CD14-positive monocyte (primary cell): ENCODE data around the gene SEC61G. TPM values are rescaled to one million over a fixed set of nuclear protein-coding genes. Genes with fewer than 3 reads are reported as not detected.

Experiments used
- DNase-seq, 3 donors: peaks; one replicate each; pipeline ENCODE4 v3.0.0-alpha.2; 2011 to 2022
- H2AFZ ChIP-seq: 2 replicates; pipeline ENCODE4 v1.6.0; 2012; ENCODE audit warnings: mild to moderate bottlenecking, low read depth, low read length, inconsistent platforms; ENCODE audit not compliant: insufficient read depth, poor library complexity, severe bottlenecking
- H3K27ac ChIP-seq, 2 donors: 1 replicate in 1 of 2; 2 replicates in 1 of 2; pipeline ENCODE4 v1.5.1; 2012 to 2013; ENCODE audit warnings: low read length in 2 of 2, control low read depth in 1 of 2, inconsistent platforms in 1 of 2, low read depth in 1 of 2, mild to moderate bottlenecking in 1 of 2
- H3K27me3 ChIP-seq, 2 donors: one replicate each; pipeline versions ENCODE4 v1.6.0 to v1.6.1; 2011 to 2013; ENCODE audit warnings: low read length in 2 of 2; ENCODE audit not compliant: control insufficient read depth in 2 of 2, insufficient read depth in 2 of 2
- H3K36me3 ChIP-seq, 2 donors: replicated peaks in 1 of 2; 1 replicate in 1 of 2; 2 replicates in 1 of 2; pipeline versions ENCODE4 v1.5.1 to v1.6.1; 2012 to 2013; ENCODE audit warnings: low read length in 2 of 2, control low read depth in 1 of 2, inconsistent platforms in 1 of 2, mild to moderate bottlenecking in 1 of 2; ENCODE audit not compliant: insufficient read depth in 2 of 2, control insufficient read depth in 1 of 2
- H3K4me1 ChIP-seq, 2 donors: 1 replicate in 1 of 2; 2 replicates in 1 of 2; pipeline versions ENCODE4 v1.5.1 to v1.6.1; 2012 to 2013; ENCODE audit warnings: low read length in 2 of 2, control low read depth in 1 of 2, inconsistent platforms in 1 of 2, mild to moderate bottlenecking in 1 of 2, moderate library complexity in 1 of 2; ENCODE audit not compliant: insufficient read depth in 2 of 2, control insufficient read depth in 1 of 2
- H3K4me2 ChIP-seq: replicated peaks from 2 replicates; pipeline ENCODE3; 2012; ENCODE audit warnings: low read length, moderate library complexity, mild to moderate bottlenecking; ENCODE audit not compliant: poor library complexity, severe bottlenecking; ENCODE audit errors: extremely low read depth
- H3K4me3 ChIP-seq, 3 experiments: fragments of 200-600 bp in 1 of 3; sonication (generic) in 1 of 3; replicated peaks in 1 of 3; 1 replicate in 2 of 3; 2 replicates in 1 of 3; pipeline ENCODE4 v1.5.1; 2011 to 2013; ENCODE audit warnings: low read length in 3 of 3, mild to moderate bottlenecking in 3 of 3, control low read depth in 2 of 3, low read depth in 2 of 3, inconsistent platforms in 1 of 3, moderate library complexity in 1 of 3
- H3K79me2 ChIP-seq: 2 replicates; pipeline ENCODE4 v1.6.0; 2012; ENCODE audit warnings: mild to moderate bottlenecking, control low read depth, inconsistent platforms, low read length, moderate library complexity; ENCODE audit not compliant: insufficient read depth
- H3K9ac ChIP-seq: 2 replicates; pipeline ENCODE4 v1.6.0; 2017; ENCODE audit warnings: low read length, mild to moderate bottlenecking; ENCODE audit not compliant: insufficient read depth, poor library complexity, severe bottlenecking
- H3K9me3 ChIP-seq, 2 donors: replicated peaks in 1 of 2; 1 replicate in 1 of 2; 2 replicates in 1 of 2; pipeline versions ENCODE4 v1.5.1 to v1.6.1; 2012 to 2013; ENCODE audit warnings: low read length in 2 of 2, control low read depth in 1 of 2; ENCODE audit not compliant: control insufficient read depth in 1 of 2, insufficient read depth in 1 of 2
- H4K20me1 ChIP-seq: 2 replicates; pipeline ENCODE4 v1.6.0; 2012; ENCODE audit warnings: mild to moderate bottlenecking, low read length, control low read depth, moderate library complexity; ENCODE audit not compliant: insufficient read depth
- H3K27ac Mint-ChIP-seq, 7 donors: one replicate each; pipeline ENCODE4 v1.8.0; 2020; ENCODE audit warnings: mild to moderate bottlenecking in 7 of 7, mixed read lengths in 7 of 7, moderate library complexity in 6 of 7, inconsistent platforms in 2 of 7
- H3K27me3 Mint-ChIP-seq, 3 donors: one replicate each; pipeline ENCODE4 v1.8.0; 2021 to 2022; ENCODE audit warnings: low read depth in 3 of 3, mild to moderate bottlenecking in 3 of 3, mixed read lengths in 3 of 3, moderate library complexity in 3 of 3, inconsistent platforms in 1 of 3
- H3K36me3 Mint-ChIP-seq, 2 donors: one replicate each; pipeline ENCODE4 v1.8.0; 2020; ENCODE audit warnings: mixed read lengths in 2 of 2, inconsistent platforms in 1 of 2, mild to moderate bottlenecking in 1 of 2
- H3K4me1 Mint-ChIP-seq: one replicate; pipeline ENCODE4 v1.8.0; 2020; ENCODE audit warnings: mild to moderate bottlenecking, mixed read lengths
- H3K4me3 Mint-ChIP-seq, 2 donors: one replicate each; pipeline ENCODE4 v1.8.0; 2020; ENCODE audit warnings: mild to moderate bottlenecking in 2 of 2, mixed read lengths in 2 of 2, moderate library complexity in 1 of 2
- H3K9me3 Mint-ChIP-seq, 7 donors: one replicate each; pipeline ENCODE4 v1.8.0; 2020 to 2022; ENCODE audit warnings: mixed read lengths in 7 of 7, mild to moderate bottlenecking in 6 of 7, moderate library complexity in 6 of 7, inconsistent platforms in 2 of 7
- WGBS: methylation state at CpG from one replicate; pipeline ENCODE4 v1.1.5; 2013; ENCODE audit warnings: missing lambda C conversion rate; ENCODE audit not compliant: insufficient coverage; 5-methylcytosine and 5-hydroxymethylcytosine counted together
- intact Hi-C, 2 donors: fragments of 100-400 bp; cut with micrococcal nuclease; formaldehyde crosslinking; loops; one replicate each; pipeline versions ENCODE4 v1.15.0 to v1.15.1; 2023
- polyA plus RNA-seq, 3 donors: library from polyadenylated mRNA; depleted of rRNA in 1 of 3; unstranded in 2 of 3; stranded (reverse) in 1 of 3; fragments of 300-500 nt in 2 of 3; fragments of >200 nt in 1 of 3; fragmentation: Illumina TruSeq in 2 of 3; gene quantifications; 1 replicate in 2 of 3; 2 replicates in 1 of 3; pipeline ENCODE4 v1.2.3, GENCODE V29; 2012 to 2021
- TF ChIP-seq, protein P1 (sequence below): fragments of 200-600 bp; IDR thresholded peaks from one replicate; pipeline ENCODE4 v1.8.0; 2022; ENCODE audit warnings: antibody characterized with exemption, mild to moderate bottlenecking

The SEC61G gene
- polyA plus RNA-seq, 3 donors: 200 to 221 (median 213) TPM

DNA sequence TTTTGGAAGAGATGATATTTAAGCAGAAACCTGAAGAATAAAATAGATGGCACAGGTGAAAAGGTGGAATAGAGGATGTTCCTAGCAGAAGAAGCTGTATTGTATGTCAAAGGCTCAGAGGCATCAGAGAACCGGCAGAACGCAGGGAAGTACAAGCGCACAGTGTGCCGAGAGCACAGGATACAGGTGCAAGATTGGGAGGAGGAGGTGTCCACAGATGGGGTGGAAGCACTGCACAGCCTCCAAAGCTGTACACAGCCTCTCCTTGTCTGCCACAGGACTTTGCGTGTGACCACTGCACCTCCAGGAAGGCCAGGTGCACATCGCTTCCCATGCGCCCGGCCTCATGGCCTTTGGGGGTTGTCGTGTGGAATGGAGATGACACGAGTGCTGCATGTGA lies 23.3 kb upstream of the SEC61G start:
- WGBS: 96% methylated on average over 6 of the region's 10 CpGs
- DNase-seq: no peak
- H3K27me3 ChIP-seq: no peaks in the 10 kb centered on the region
- H3K27ac ChIP-seq: no peak overlapping the region
- H3K4me1 ChIP-seq: no peaks in the 10 kb centered on the region
- H3K36me3 Mint-ChIP-seq: no peaks in the 10 kb centered on the region
- H3K4me3 ChIP-seq: no peak overlapping the region
- no peak overlapping the region for H3K4me3 Mint-ChIP-seq
- H3K27me3 Mint-ChIP-seq: peaks cover 0 to 4% (median 0%) of the 10 kb centered on the region in 3 donors
- no peaks in the 10 kb centered on the region for H3K9me3 ChIP-seq
- H3K4me1 Mint-ChIP-seq: no peaks in the 10 kb centered on the region
- H3K36me3 ChIP-seq: no peaks in the 10 kb centered on the region
- intact Hi-C loops: loop anchor here in 1 of 2 donors (5.0 kb wide), 1 partner anchor 475 kb away; no protein-coding TSS in a partner anchor
- TF ChIP-seq, protein P1, sequence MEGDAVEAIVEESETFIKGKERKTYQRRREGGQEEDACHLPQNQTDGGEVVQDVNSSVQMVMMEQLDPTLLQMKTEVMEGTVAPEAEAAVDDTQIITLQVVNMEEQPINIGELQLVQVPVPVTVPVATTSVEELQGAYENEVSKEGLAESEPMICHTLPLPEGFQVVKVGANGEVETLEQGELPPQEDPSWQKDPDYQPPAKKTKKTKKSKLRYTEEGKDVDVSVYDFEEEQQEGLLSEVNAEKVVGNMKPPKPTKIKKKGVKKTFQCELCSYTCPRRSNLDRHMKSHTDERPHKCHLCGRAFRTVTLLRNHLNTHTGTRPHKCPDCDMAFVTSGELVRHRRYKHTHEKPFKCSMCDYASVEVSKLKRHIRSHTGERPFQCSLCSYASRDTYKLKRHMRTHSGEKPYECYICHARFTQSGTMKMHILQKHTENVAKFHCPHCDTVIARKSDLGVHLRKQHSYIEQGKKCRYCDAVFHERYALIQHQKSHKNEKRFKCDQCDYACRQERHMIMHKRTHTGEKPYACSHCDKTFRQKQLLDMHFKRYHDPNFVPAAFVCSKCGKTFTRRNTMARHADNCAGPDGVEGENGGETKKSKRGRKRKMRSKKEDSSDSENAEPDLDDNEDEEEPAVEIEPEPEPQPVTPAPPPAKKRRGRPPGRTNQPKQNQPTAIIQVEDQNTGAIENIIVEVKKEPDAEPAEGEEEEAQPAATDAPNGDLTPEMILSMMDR: no peak
- no peaks in the 10 kb centered on the region for H3K79me2 ChIP-seq
- H3K4me2 ChIP-seq: no peak overlapping the region
- no peak overlapping the region for H3K9ac ChIP-seq
- H3K9me3 Mint-ChIP-seq: peaks cover 0 to 2% (median 0%) of the 10 kb centered on the region in 7 donors
- H3K27ac Mint-ChIP-seq: no peak overlapping the region
- no peaks in the 10 kb centered on the region for H4K20me1 ChIP-seq
- no peak overlapping the region for H2AFZ ChIP-seq

DNA sequence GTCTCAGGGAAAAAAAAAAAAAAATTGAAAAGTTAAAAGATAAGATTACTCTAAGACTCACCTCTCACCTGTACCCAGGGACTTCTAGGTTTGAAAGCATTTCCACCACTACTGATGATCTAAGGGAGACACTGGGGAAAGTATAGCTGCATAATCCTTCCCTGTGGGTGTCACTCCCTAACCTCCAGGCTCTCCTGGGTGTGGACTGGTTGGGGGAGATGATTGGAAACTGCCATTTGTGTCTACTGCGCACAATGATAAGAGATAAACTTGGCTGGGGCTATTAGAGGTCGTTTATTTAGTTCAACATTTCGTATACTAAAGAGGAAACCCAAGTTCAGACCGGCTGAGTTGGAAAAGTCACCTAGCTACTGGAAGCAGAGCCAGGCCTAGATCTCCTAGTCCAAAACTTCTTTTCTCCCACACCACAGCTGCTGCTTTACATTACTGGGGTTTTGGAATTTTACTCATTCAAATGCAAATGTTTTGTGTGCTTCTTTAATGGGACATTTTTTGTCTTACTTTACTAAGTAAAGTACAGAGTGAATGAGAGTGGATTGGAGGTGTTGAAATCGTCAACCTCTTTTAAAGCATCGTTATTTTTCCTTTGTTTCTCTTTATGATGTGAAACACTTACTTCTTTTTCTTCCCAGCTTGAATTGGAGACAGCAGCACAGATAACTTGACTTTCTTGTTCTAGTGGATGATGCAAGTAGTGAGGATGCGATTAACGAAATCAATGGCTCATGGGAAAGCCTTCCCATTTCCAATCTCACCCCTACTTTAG lies 22.3 kb upstream of the SEC61G start:
- TF ChIP-seq, protein P1: no peak
- H3K9me3 Mint-ChIP-seq: peaks cover under 1 to 9% (median 5%) of the 10 kb centered on the region in 7 donors
- H4K20me1 ChIP-seq: no peaks in the 10 kb centered on the region
- no peaks in the 10 kb centered on the region for H3K36me3 ChIP-seq
- no peaks in the 10 kb centered on the region for H3K27me3 ChIP-seq
- H3K79me2 ChIP-seq: no peaks in the 10 kb centered on the region
- no peak overlapping the region for H3K4me3 Mint-ChIP-seq
- intact Hi-C loops: loop anchor here in 1 of 2 donors (5.0 kb wide), 1 partner anchor 476 kb away; no protein-coding TSS in a partner anchor
- DNase-seq: no peak
- WGBS: 50% methylated on average over 2 of the region's 8 CpGs
- no peaks in the 10 kb centered on the region for H3K4me1 ChIP-seq
- H3K4me1 Mint-ChIP-seq: no peaks in the 10 kb centered on the region
- H3K27ac ChIP-seq: no peak overlapping the region
- no peak overlapping the region for H3K9ac ChIP-seq
- no peak overlapping the region for H3K27ac Mint-ChIP-seq
- H2AFZ ChIP-seq: no peak overlapping the region
- H3K4me2 ChIP-seq: no peak overlapping the region
- H3K9me3 ChIP-seq: peaks cover 0 to 3% of the 10 kb centered on the region in 2 donors
- no peaks in the 10 kb centered on the region for H3K36me3 Mint-ChIP-seq
- H3K27me3 Mint-ChIP-seq: peaks cover 0 to 6% (median 0%) of the 10 kb centered on the region in 3 donors
- H3K4me3 ChIP-seq: no peak overlapping the region
